ENCODE measurements around the gene WNT7B.

GRCh38 chr22:45915151-45915550 is 61.8 kb downstream of the WNT7B start:
- TF ChIP-seq CTCF (conservative IDR thresholded peaks at IDR 0.05; ENCODE audit: low read depth in 2 of 2) (no peak), EZH2phosphoT487 (IDR thresholded peaks at IDR 0.05; ENCODE audit: unreplicated experiment) (no peak), POLR2AphosphoS5 (IDR thresholded peaks at IDR 0.05; ENCODE audit: low read depth) (no peak), EZH2 (IDR thresholded peaks at IDR 0.05; ENCODE audit: low read depth, unreplicated experiment) (no peak), CREB1 (CRISPR knock-in tag; IDR thresholded peaks at IDR 0.05; ENCODE audit: low read depth) (no peak)
- TF ChIP-seq, protein P1, sequence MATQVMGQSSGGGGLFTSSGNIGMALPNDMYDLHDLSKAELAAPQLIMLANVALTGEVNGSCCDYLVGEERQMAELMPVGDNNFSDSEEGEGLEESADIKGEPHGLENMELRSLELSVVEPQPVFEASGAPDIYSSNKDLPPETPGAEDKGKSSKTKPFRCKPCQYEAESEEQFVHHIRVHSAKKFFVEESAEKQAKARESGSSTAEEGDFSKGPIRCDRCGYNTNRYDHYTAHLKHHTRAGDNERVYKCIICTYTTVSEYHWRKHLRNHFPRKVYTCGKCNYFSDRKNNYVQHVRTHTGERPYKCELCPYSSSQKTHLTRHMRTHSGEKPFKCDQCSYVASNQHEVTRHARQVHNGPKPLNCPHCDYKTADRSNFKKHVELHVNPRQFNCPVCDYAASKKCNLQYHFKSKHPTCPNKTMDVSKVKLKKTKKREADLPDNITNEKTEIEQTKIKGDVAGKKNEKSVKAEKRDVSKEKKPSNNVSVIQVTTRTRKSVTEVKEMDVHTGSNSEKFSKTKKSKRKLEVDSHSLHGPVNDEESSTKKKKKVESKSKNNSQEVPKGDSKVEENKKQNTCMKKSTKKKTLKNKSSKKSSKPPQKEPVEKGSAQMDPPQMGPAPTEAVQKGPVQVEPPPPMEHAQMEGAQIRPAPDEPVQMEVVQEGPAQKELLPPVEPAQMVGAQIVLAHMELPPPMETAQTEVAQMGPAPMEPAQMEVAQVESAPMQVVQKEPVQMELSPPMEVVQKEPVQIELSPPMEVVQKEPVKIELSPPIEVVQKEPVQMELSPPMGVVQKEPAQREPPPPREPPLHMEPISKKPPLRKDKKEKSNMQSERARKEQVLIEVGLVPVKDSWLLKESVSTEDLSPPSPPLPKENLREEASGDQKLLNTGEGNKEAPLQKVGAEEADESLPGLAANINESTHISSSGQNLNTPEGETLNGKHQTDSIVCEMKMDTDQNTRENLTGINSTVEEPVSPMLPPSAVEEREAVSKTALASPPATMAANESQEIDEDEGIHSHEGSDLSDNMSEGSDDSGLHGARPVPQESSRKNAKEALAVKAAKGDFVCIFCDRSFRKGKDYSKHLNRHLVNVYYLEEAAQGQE (IDR thresholded peaks at IDR 0.05; ENCODE audit: unreplicated experiment): no peak

Measured in GM23338 (cell line).